ENCODE measurements around the gene HNRNPH3.
"Not testable (repeated sequence)": the region's sequence is repeated elsewhere in the genome, so short reads cannot be mapped to it uniquely, and the experiment has no call there.

The HNRNPH3 gene

GRCh38 chr10:68331455-68332258 is at the start of gene HNRNPH3:
TSS of gene HNRNPH3 (plus strand) at chr10:68332064. CDS start at chr10:68337222, 5,158 bp downstream.
- DNase-seq, result peak; percentile 100

- peak; percentile 49 for DNase-seq
Measured at GRCh38 chr10:68284062-68285001, 47.5 kb upstream of the HNRNPH3 start.

- DNase-seq, result no peak
Measured at GRCh38 chr10:68288717-68289116, 43.1 kb upstream of the HNRNPH3 start.

GRCh38 chr10:68290736-68291135 is 41.1 kb upstream of the HNRNPH3 start:
- DNase-seq, result no peak

GRCh38 chr10:68296843-68297663 is 34.8 kb upstream of the HNRNPH3 start:
- DNase-seq, result no peak

- DNase-seq, result no peak
Measured at GRCh38 chr10:68301301-68301700, 30.6 kb upstream of the HNRNPH3 start.

- DNase-seq, result peak; percentile 85
Measured at GRCh38 chr10:68301790-68302502, 29.9 kb upstream of the HNRNPH3 start.

GRCh38 chr10:68302503-68302823 is 29.4 kb upstream of the HNRNPH3 start:
- no peak for DNase-seq

GRCh38 chr10:68302871-68303270 is 29.0 kb upstream of the HNRNPH3 start:
- no peak for DNase-seq

GRCh38 chr10:68303849-68304412 is 27.9 kb upstream of the HNRNPH3 start:
- no peak for DNase-seq

GRCh38 chr10:68305854-68306253 is 26.0 kb upstream of the HNRNPH3 start:
- DNase-seq, result no peak

GRCh38 chr10:68310531-68310930 is 21.3 kb upstream of the HNRNPH3 start:
- no peak for DNase-seq

GRCh38 chr10:68314930-68315329 is 16.9 kb upstream of the HNRNPH3 start:
- DNase-seq, result not testable (repeated sequence)

GRCh38 chr10:68315582-68315981 is 16.3 kb upstream of the HNRNPH3 start:
- no peak for DNase-seq

GRCh38 chr10:68318331-68319059 is 13.4 kb upstream of the HNRNPH3 start:
- DNase-seq, result no peak

- not testable (repeated sequence) for DNase-seq
Measured at GRCh38 chr10:68324396-68324795, 7.5 kb upstream of the HNRNPH3 start.

- DNase-seq, result peak; percentile 90
Measured at GRCh38 chr10:68327889-68328786, 3.7 kb upstream of the HNRNPH3 start.

- DNase-seq, result no peak
Measured at GRCh38 chr10:68329506-68329861, 2.4 kb upstream of the HNRNPH3 start.

GRCh38 chr10:68330852-68331454 is 911 bp upstream of the HNRNPH3 start:
- DNase-seq, result no peak
